Adrenal gland (tissue), 12 donors: ENCODE data around the gene SRC. TPM values are rescaled to one million over a fixed set of nuclear protein-coding genes. Genes with fewer than 3 reads are reported as not detected.

Experiments used
- DNase-seq, 7 donors: peaks; one replicate each; pipeline ENCODE4 v3.0.0-alpha.2; 2019 to 2020
- H3K27ac ChIP-seq, 5 donors: fragments of 200-600 bp; sonication (generic) in 4 of 5; 1 replicate in 3 of 5; 2 replicates in 2 of 5; pipeline versions ENCODE4 v1.5.1 to v1.8.0; 2016 to 2020; ENCODE audit warnings: mild to moderate bottlenecking in 1 of 5
- H3K27me3 ChIP-seq: fragments of 200-600 bp; 2 replicates; pipeline ENCODE4 v1.8.0; 2021
- H3K36me3 ChIP-seq, 2 donors: fragments of 200-600 bp; replicated peaks in 1 of 2; 1 replicate in 1 of 2; 2 replicates in 1 of 2; pipeline versions ENCODE4 v1.5.1 to v1.8.0; 2018 to 2022
- H3K4me1 ChIP-seq, 2 donors: fragments of 200-600 bp; replicated peaks in 1 of 2; 1 replicate in 1 of 2; 2 replicates in 1 of 2; pipeline versions ENCODE4 v1.5.1 to v1.8.0; 2018 to 2021
- H3K4me3 ChIP-seq, 4 donors: fragments of 200-600 bp; sonication (generic) in 3 of 4; one replicate each; pipeline ENCODE4 v1.5.1; 2016 to 2018
- H3K9me3 ChIP-seq, 3 donors: fragments of 200-600 bp; sonication (generic) in 1 of 3; replicated peaks in 1 of 3; 1 replicate in 2 of 3; 2 replicates in 1 of 3; pipeline versions ENCODE4 v1.5.1 to v1.8.0; 2016 to 2021
- CTCF ChIP-seq, 6 experiments: fragments of 450-650 bp in 4 of 6; fragments of 200-600 bp in 2 of 6; sonication (generic) in 1 of 6; IDR thresholded peaks; 1 replicate in 5 of 6; 2 replicates in 1 of 6; pipeline versions ENCODE4 v1.5.1 to v1.8.0; 2016 to 2021; ENCODE audit warnings: antibody characterized with exemption in 6 of 6, mild to moderate bottlenecking in 2 of 6, moderate library complexity in 1 of 6
- POLR2A ChIP-seq, 2 donors: fragments of 450-650 bp; IDR thresholded peaks; one replicate each; pipeline ENCODE4 v1.6.1; 2017; ENCODE audit warnings: antibody characterized with exemption in 2 of 2, mild to moderate bottlenecking in 2 of 2, moderate library complexity in 1 of 2
- WGBS, 4 donors: extraction: QIAGEN DNeasy Blood & Tissue Kit in 2 of 4; methylation state at CpG; one replicate each; pipeline versions ENCODE4 v1.1.5 to v1.1.7; 2013 to 2017; 5-methylcytosine and 5-hydroxymethylcytosine counted together
- intact Hi-C, 2 donors: fragments of 100-400 bp; cut with DNase I; formaldehyde crosslinking; loops; one replicate each; pipeline versions ENCODE4 v1.14.1 to v1.15.0; 2022 to 2023
- polyA plus RNA-seq, 3 donors: library from polyadenylated mRNA; stranded (reverse); fragments of 200-250 nt in 2 of 3; fragments of 350-450 nt in 1 of 3; fragmentation: Illumina TruSeq in 1 of 3; extraction: RNeasy Lipid Tissue Mini Kit (QIAGEN cat#74804) in 1 of 3; gene quantifications; one replicate each; pipeline ENCODE4 v1.2.3, GENCODE V29; 2013 to 2014
- total RNA-seq, 9 donors: library from RNA; depleted of rRNA in 4 of 9; stranded (reverse); fragments of >200 nt in 4 of 9; fragments of 120-200 nt in 1 of 9; fragmentation: NEBNext Ultra II Directional in 1 of 9; extraction: Animal tissue kit (Norgen Biotek cat#: 25700) in 1 of 9; gene quantifications; one replicate each; pipeline versions ENCODE4 v1.1.0 to v1.2.4, GENCODE V29; 2013 to 2023
- donor health status: healthy with polysubstance abuse.
- donor health status: Bipolar disorder and iron deficiency.
- donor health status: DM: yes; HTN: yes; CAD: no.
- donor health status: DM: no; HTN: no; CAD: no.
- donor health status: DM: no; HTN: no; CAD: no.
- donor health status: DM: yes; HTN: yes; CAD: no.

Gene SRC
- total and polyA plus RNA-seq, 12 donors = 10.6 to 83.0 (median 52.7) TPM

GRCh38 chr20:37376324-37376723 lies 30.4 kb downstream of the SRC start:
- H3K27me3 ChIP-seq = no peaks in the 10 kb centered on the region
- DNase-seq = peak in 2 of 7 donors; percentile 4 to 15
- 94 to 100% (median 98%) methylated on average over 1 to 4 of the region's 4 CpGs for WGBS, 4 donors
- intact Hi-C loops = no loop called here
- no peak overlapping the region for H3K27ac ChIP-seq
- H3K9me3 ChIP-seq = no peaks in the 10 kb centered on the region
- no peak overlapping the region for H3K4me3 ChIP-seq
- TF ChIP-seq CTCF (IDR thresholded peaks at IDR 0.05) (no peak), POLR2A (IDR thresholded peaks at IDR 0.05) (no peak)
- peaks cover 10 to 24% of the 10 kb centered on the region in 2 donors for H3K4me1 ChIP-seq
- H3K36me3 ChIP-seq = no peaks in the 10 kb centered on the region

- H3K27me3 ChIP-seq = no peaks in the 10 kb centered on the region
- TF ChIP-seq CTCF (IDR thresholded peaks at IDR 0.05) = no peak
- DNase-seq = peak in 2 of 7 donors; percentile 6 to 11
- H3K36me3 ChIP-seq = no peaks in the 10 kb centered on the region
- 79 to 90% (median 85%) methylated on average over 6 of the region's 6 CpGs for WGBS, 4 donors
- intact Hi-C loops = no loop called here
- H3K27ac ChIP-seq = peak overlapping the region in 1 of 5 donors; percentile 16
- H3K9me3 ChIP-seq = no peaks in the 10 kb centered on the region
- peaks cover 10 to 29% of the 10 kb centered on the region in 2 donors for H3K4me1 ChIP-seq
- H3K4me3 ChIP-seq = no peak overlapping the region
Observed at GRCh38 chr20:37376791-37377190, 30.9 kb downstream of the SRC start.

- WGBS, 4 donors = 81 to 95% (median 87%) methylated on average over 5 of the region's 5 CpGs
- H3K27ac ChIP-seq = peak overlapping the region in 1 of 5 donors; percentile 16
- no peaks in the 10 kb centered on the region for H3K9me3 ChIP-seq
- H3K36me3 ChIP-seq = no peaks in the 10 kb centered on the region
- TF ChIP-seq POLR2A (IDR thresholded peaks at IDR 0.05) (no peak), CTCF (IDR thresholded peaks at IDR 0.05) (no peak)
- H3K4me3 ChIP-seq = no peak overlapping the region
- intact Hi-C loops = no loop called here
- no peaks in the 10 kb centered on the region for H3K27me3 ChIP-seq
- DNase-seq = peak in 3 of 7 donors; percentile 5 to 20 (median 14)
- peaks cover 10 to 36% of the 10 kb centered on the region in 2 donors for H3K4me1 ChIP-seq
Observed at GRCh38 chr20:37377346-37378081, 31.6 kb downstream of the SRC start.

GRCh38 chr20:37378420-37378784 lies 32.5 kb downstream of the SRC start:
- 82 to 88% (median 86%) methylated on average over 5 to 6 of the region's 6 CpGs for WGBS, 4 donors
- Histone ChIP-seq H3K4me1 (peaks cover 11 to 43% of the 10 kb centered on the region in 2 donors), H3K9me3 (no peaks in the 10 kb centered on the region), H3K36me3 (no peaks in the 10 kb centered on the region), H3K27me3 (no peaks in the 10 kb centered on the region), H3K27ac (peak overlapping the region in 3 of 5 donors; percentile 67 to 90 (median 87)), H3K4me3 (no peak overlapping the region)
- intact Hi-C loops = no loop called here
- TF ChIP-seq POLR2A (IDR thresholded peaks at IDR 0.05) = no peak
- TF ChIP-seq CTCF (IDR thresholded peaks at IDR 0.05) = no peak
- peak in 1 of 7 donors; percentile 5 for DNase-seq
